Common myeloid progenitor, CD34-positive (primary cell): ENCODE data around the gene NEGR1.

Experiments used
- CTCF ChIA-PET: fragments of 350-600 bp; sonication (Branson Sonifier 250); formaldehyde crosslinking; loops from one replicate; lab custom pipeline; 2021; ENCODE audit warnings: antibody characterized with exemption; lab: Charles Lee
- POLR2A ChIA-PET: fragments of 350-600 bp; sonication (Branson Sonifier 250); formaldehyde crosslinking; loops from one replicate; lab custom pipeline; 2021; ENCODE audit warnings: antibody characterized with exemption; lab: Charles Lee
- DNase-seq, 3 donors: peaks; one replicate each; pipeline versions ENCODE4 v3.0.0 to v3.0.0-alpha.2; 2013
- H3K27ac ChIP-seq, 2 experiments: 1 replicate in 1 of 2; 2 replicates in 1 of 2; pipeline ENCODE4 v1.7.0; 2013; ENCODE audit warnings: inconsistent platforms in 2 of 2, low read length in 2 of 2, mild to moderate bottlenecking in 2 of 2, low read depth in 1 of 2, moderate library complexity in 1 of 2; ENCODE audit not compliant: severe bottlenecking in 2 of 2, insufficient read depth in 1 of 2, poor library complexity in 1 of 2
- H3K27me3 ChIP-seq, 5 experiments: replicated peaks in 2 of 5; 1 replicate in 3 of 5; 2 replicates in 2 of 5; pipeline versions ENCODE4 v1.6.1 to v1.7.0; 2013; ENCODE audit warnings: low read length in 4 of 5, mild to moderate bottlenecking in 2 of 5, moderate library complexity in 2 of 5, inconsistent platforms in 1 of 5; ENCODE audit not compliant: insufficient read depth in 5 of 5, control insufficient read depth in 4 of 5
- H3K36me3 ChIP-seq, 4 experiments: 1 replicate in 2 of 4; 2 replicates in 2 of 4; pipeline versions ENCODE4 v1.6.1 to v1.7.0; 2013; ENCODE audit warnings: low read length in 3 of 4, control low read depth in 1 of 4, mild to moderate bottlenecking in 1 of 4; ENCODE audit not compliant: control insufficient read depth in 4 of 4, insufficient read depth in 4 of 4
- H3K4me1 ChIP-seq, 4 experiments: 1 replicate in 3 of 4; 2 replicates in 1 of 4; pipeline versions ENCODE4 v1.6.1 to v1.7.1; 2013; ENCODE audit warnings: low read length in 3 of 4, mild to moderate bottlenecking in 3 of 4, control low read depth in 1 of 4, inconsistent platforms in 1 of 4, moderate library complexity in 1 of 4; ENCODE audit not compliant: control insufficient read depth in 4 of 4, insufficient read depth in 4 of 4; ENCODE audit errors: control extremely low read depth in 1 of 4
- H3K4me3 ChIP-seq, 7 experiments: 1 replicate in 4 of 7; 2 replicates in 3 of 7; pipeline versions ENCODE4 v1.5.1 to v1.7.0; 2013; ENCODE audit warnings: mild to moderate bottlenecking in 7 of 7, low read length in 6 of 7, moderate library complexity in 6 of 7, inconsistent platforms in 2 of 7, low read depth in 2 of 7, control low read depth in 1 of 7; ENCODE audit not compliant: insufficient read depth in 4 of 7, control insufficient read depth in 1 of 7; ENCODE audit errors: extremely low read depth in 1 of 7
- H3K9me3 ChIP-seq, 5 experiments: 1 replicate in 4 of 5; 2 replicates in 1 of 5; pipeline versions ENCODE4 v1.6.1 to v1.7.1; 2013; ENCODE audit warnings: low read length in 4 of 5, mild to moderate bottlenecking in 2 of 5, inconsistent platforms in 1 of 5, low read depth in 1 of 5, moderate library complexity in 1 of 5; ENCODE audit not compliant: control insufficient read depth in 4 of 5, insufficient read depth in 2 of 5; ENCODE audit errors: control extremely low read depth in 1 of 5
- WGBS: methylation state at CpG from one replicate; pipeline ENCODE4 v1.1.5; 2013; ENCODE audit not compliant: insufficient coverage; 5-methylcytosine and 5-hydroxymethylcytosine counted together

Gene NEGR1

GRCh38 chr1:71640998-71641397 is 641.3 kb downstream of the NEGR1 start:
- Histone ChIP-seq H3K36me3 (no peaks in the 10 kb centered on the region), H3K27me3 (no peaks in the 10 kb centered on the region), H3K4me1 (no peaks in the 10 kb centered on the region), H3K9me3 (no peaks in the 10 kb centered on the region), H3K27ac (no peak overlapping the region), H3K4me3 (no peak overlapping the region)
- ChIA-PET CTCF (no interaction called here), POLR2A (interaction anchor here (0.8 kb wide), 1 partner anchor 11 kb away, joined by 3 read pairs; no protein-coding TSS in a partner anchor)
- no peak for DNase-seq
- WGBS: 100% methylated on average over 3 of the region's 5 CpGs

GRCh38 chr1:71640116-71640515 is 642.2 kb downstream of the NEGR1 start:
- Histone ChIP-seq H3K36me3 (no peaks in the 10 kb centered on the region), H3K27ac (no peak overlapping the region), H3K9me3 (peaks cover 0 to 5% (median 0%) of the 10 kb centered on the region in 5 experiments), H3K4me3 (no peak overlapping the region), H3K4me1 (no peaks in the 10 kb centered on the region), H3K27me3 (no peaks in the 10 kb centered on the region)
- ChIA-PET POLR2A (no interaction called here), CTCF (no interaction called here)
- DNase-seq: no peak
- 100% methylated on average over 1 of the region's 3 CpGs for WGBS

GRCh38 chr1:71638081-71638766 is 644.1 kb downstream of the NEGR1 start:
- ChIA-PET POLR2A (no interaction called here), CTCF (no interaction called here)
- Histone ChIP-seq H3K4me1 (peaks cover 0 to 4% (median 0%) of the 10 kb centered on the region in 4 experiments), H3K4me3 (no peak overlapping the region), H3K27me3 (no peaks in the 10 kb centered on the region), H3K27ac (no peak overlapping the region), H3K9me3 (peaks cover 0 to 5% (median 0%) of the 10 kb centered on the region in 5 experiments), H3K36me3 (no peaks in the 10 kb centered on the region)
- WGBS: 73% methylated on average over 3 of the region's 4 CpGs
- no peak for DNase-seq

GRCh38 chr1:71635568-71635967 is 646.8 kb downstream of the NEGR1 start:
- H3K4me3 ChIP-seq: no peak overlapping the region
- H3K27me3 ChIP-seq: no peaks in the 10 kb centered on the region
- no peaks in the 10 kb centered on the region for H3K36me3 ChIP-seq
- peaks cover 0 to 4% (median 0%) of the 10 kb centered on the region in 4 experiments for H3K4me1 ChIP-seq
- DNase-seq: no peak
- 100% methylated on average over 1 of the region's 2 CpGs for WGBS
- ChIA-PET CTCF (no interaction called here), POLR2A (interaction anchor here (0.5 kb wide), 1 partner anchor 111 kb away, joined by 3 read pairs; no protein-coding TSS in a partner anchor)
- no peak overlapping the region for H3K27ac ChIP-seq
- peaks cover 0 to 5% (median 0%) of the 10 kb centered on the region in 5 experiments for H3K9me3 ChIP-seq

GRCh38 chr1:71634159-71634558 is 648.2 kb downstream of the NEGR1 start:
- Histone ChIP-seq H3K4me3 (no peak overlapping the region), H3K36me3 (no peaks in the 10 kb centered on the region), H3K27ac (no peak overlapping the region), H3K9me3 (peaks cover 0 to 5% (median 0%) of the 10 kb centered on the region in 5 experiments), H3K27me3 (no peaks in the 10 kb centered on the region), H3K4me1 (peaks cover 0 to 4% (median 0%) of the 10 kb centered on the region in 4 experiments)
- POLR2A ChIA-PET: no interaction called here
- DNase-seq: no peak
- CTCF ChIA-PET: no interaction called here

- H3K4me1 ChIP-seq: peaks cover 0 to 4% (median 0%) of the 10 kb centered on the region in 4 experiments
- H3K36me3 ChIP-seq: peaks cover 0 to 2% (median 0%) of the 10 kb centered on the region in 4 experiments
- POLR2A ChIA-PET: interaction anchor here (0.6 to 1.0 kb wide), 2 partner anchors 11 to 44 kb away, joined by 3 read pairs; no protein-coding TSS in a partner anchor
- no peak for DNase-seq
- CTCF ChIA-PET: no interaction called here
- H3K27ac ChIP-seq: no peak overlapping the region
- no peaks in the 10 kb centered on the region for H3K27me3 ChIP-seq
- 83% methylated on average over 1 of the region's 1 CpG for WGBS
- no peak overlapping the region for H3K4me3 ChIP-seq
- peaks cover 0 to 7% (median 0%) of the 10 kb centered on the region in 5 experiments for H3K9me3 ChIP-seq
Measured at GRCh38 chr1:71630073-71630472, 652.3 kb downstream of the NEGR1 start.

- CTCF ChIA-PET: no interaction called here
- POLR2A ChIA-PET: no interaction called here
- Histone ChIP-seq H3K9me3 (peaks cover 0 to 8% (median 2%) of the 10 kb centered on the region in 5 experiments), H3K4me1 (no peaks in the 10 kb centered on the region), H3K27me3 (no peaks in the 10 kb centered on the region), H3K36me3 (peaks cover 0 to 2% (median 0%) of the 10 kb centered on the region in 4 experiments), H3K27ac (no peak overlapping the region), H3K4me3 (no peak overlapping the region)
- no peak for DNase-seq
Measured at GRCh38 chr1:71625004-71625403, 657.3 kb downstream of the NEGR1 start.
